ENCODE data around the gene SMG6.

The SMG6 gene

GRCh38 chr17:2125013-2125535, 178.5 kb downstream of the SMG6 start:
- H3K4me1 ChIP-seq (ENCODE audit: control insufficient read depth, insufficient read depth, low read length), result peaks cover 19% of the 10 kb centered on the region
- H3K9me3 ChIP-seq (ENCODE audit: control insufficient read depth in 2 of 2, low read length in 2 of 2), result no peaks in the 10 kb centered on the region
- peaks cover 0 to 7% of the 10 kb centered on the region in 2 donors for H3K36me3 ChIP-seq (ENCODE audit: control insufficient read depth in 2 of 2, insufficient read depth in 2 of 2, low read length in 2 of 2)
- no peak overlapping the region for H3K9ac ChIP-seq (ENCODE audit: low read length in 2 of 2)
- H3K4me3 ChIP-seq (ENCODE audit: low read length in 2 of 2), result no peak overlapping the region
- no peak overlapping the region for H3K27ac ChIP-seq (ENCODE audit: low read length)
- no peaks in the 10 kb centered on the region for H3K27me3 ChIP-seq (ENCODE audit: control insufficient read depth in 1 of 2, insufficient read depth in 2 of 2, low read length in 2 of 2)

- Histone ChIP-seq H3K36me3 (ENCODE audit: control insufficient read depth in 2 of 2, insufficient read depth in 2 of 2, low read length in 2 of 2) (peaks cover 0 to 7% of the 10 kb centered on the region in 2 donors), H3K4me1 (ENCODE audit: control insufficient read depth, insufficient read depth, low read length) (peaks cover 19% of the 10 kb centered on the region), H3K4me3 (ENCODE audit: low read length in 2 of 2) (no peak overlapping the region), H3K27me3 (ENCODE audit: control insufficient read depth in 1 of 2, insufficient read depth in 2 of 2, low read length in 2 of 2) (no peaks in the 10 kb centered on the region), H3K9ac (ENCODE audit: low read length in 2 of 2) (no peak overlapping the region), H3K9me3 (ENCODE audit: control insufficient read depth in 2 of 2, low read length in 2 of 2) (no peaks in the 10 kb centered on the region), H3K27ac (ENCODE audit: low read length) (peak overlapping the region; percentile 55)
Observed at GRCh38 chr17:2124391-2124790, 179.2 kb downstream of the SMG6 start.

GRCh38 chr17:2123375-2124251, 180.0 kb downstream of the SMG6 start:
- peaks cover 0 to 7% of the 10 kb centered on the region in 2 donors for H3K36me3 ChIP-seq (ENCODE audit: control insufficient read depth in 2 of 2, insufficient read depth in 2 of 2, low read length in 2 of 2)
- no peaks in the 10 kb centered on the region for H3K9me3 ChIP-seq (ENCODE audit: control insufficient read depth in 2 of 2, low read length in 2 of 2)
- H3K9ac ChIP-seq (ENCODE audit: low read length in 2 of 2), result no peak overlapping the region
- H3K4me1 ChIP-seq (ENCODE audit: control insufficient read depth, insufficient read depth, low read length), result peaks cover 19% of the 10 kb centered on the region
- peak overlapping the region; percentile 55 for H3K27ac ChIP-seq (ENCODE audit: low read length)
- H3K27me3 ChIP-seq (ENCODE audit: control insufficient read depth in 1 of 2, insufficient read depth in 2 of 2, low read length in 2 of 2), result no peaks in the 10 kb centered on the region
- H3K4me3 ChIP-seq (ENCODE audit: low read length in 2 of 2), result no peak overlapping the region

GRCh38 chr17:2122641-2123302, 180.8 kb downstream of the SMG6 start:
- Histone ChIP-seq H3K27me3 (ENCODE audit: control insufficient read depth in 1 of 2, insufficient read depth in 2 of 2, low read length in 2 of 2) (no peaks in the 10 kb centered on the region), H3K4me1 (ENCODE audit: control insufficient read depth, insufficient read depth, low read length) (peaks cover 19% of the 10 kb centered on the region), H3K36me3 (ENCODE audit: control insufficient read depth in 2 of 2, insufficient read depth in 2 of 2, low read length in 2 of 2) (peaks cover 0 to 5% of the 10 kb centered on the region in 2 donors), H3K4me3 (ENCODE audit: low read length in 2 of 2) (no peak overlapping the region), H3K9me3 (ENCODE audit: control insufficient read depth in 2 of 2, low read length in 2 of 2) (no peaks in the 10 kb centered on the region), H3K9ac (ENCODE audit: low read length in 2 of 2) (peak overlapping the region in 1 of 2 donors; percentile 13), H3K27ac (ENCODE audit: low read length) (peak overlapping the region; percentile 55)

GRCh38 chr17:2120586-2121335, 182.8 kb downstream of the SMG6 start:
- no peak overlapping the region for H3K9ac ChIP-seq (ENCODE audit: low read length in 2 of 2)
- H3K36me3 ChIP-seq (ENCODE audit: control insufficient read depth in 2 of 2, insufficient read depth in 2 of 2, low read length in 2 of 2), result no peaks in the 10 kb centered on the region
- no peaks in the 10 kb centered on the region for H3K9me3 ChIP-seq (ENCODE audit: control insufficient read depth in 2 of 2, low read length in 2 of 2)
- no peak overlapping the region for H3K4me3 ChIP-seq (ENCODE audit: low read length in 2 of 2)
- H3K27ac ChIP-seq (ENCODE audit: low read length), result no peak overlapping the region
- H3K4me1 ChIP-seq (ENCODE audit: control insufficient read depth, insufficient read depth, low read length), result peaks cover 19% of the 10 kb centered on the region
- no peaks in the 10 kb centered on the region for H3K27me3 ChIP-seq (ENCODE audit: control insufficient read depth in 1 of 2, insufficient read depth in 2 of 2, low read length in 2 of 2)

GRCh38 chr17:2113279-2113622, 190.3 kb downstream of the SMG6 start:
- no peak overlapping the region for H3K27ac ChIP-seq (ENCODE audit: low read length)
- no peaks in the 10 kb centered on the region for H3K4me1 ChIP-seq (ENCODE audit: control insufficient read depth, insufficient read depth, low read length)
- H3K4me3 ChIP-seq (ENCODE audit: low read length in 2 of 2), result no peak overlapping the region
- H3K9me3 ChIP-seq (ENCODE audit: control insufficient read depth in 2 of 2, low read length in 2 of 2), result no peaks in the 10 kb centered on the region
- no peaks in the 10 kb centered on the region for H3K36me3 ChIP-seq (ENCODE audit: control insufficient read depth in 2 of 2, insufficient read depth in 2 of 2, low read length in 2 of 2)
- H3K27me3 ChIP-seq (ENCODE audit: control insufficient read depth in 1 of 2, insufficient read depth in 2 of 2, low read length in 2 of 2), result no peaks in the 10 kb centered on the region
- no peak overlapping the region for H3K9ac ChIP-seq (ENCODE audit: low read length in 2 of 2)

GRCh38 chr17:2111691-2112090, 191.9 kb downstream of the SMG6 start:
- Histone ChIP-seq H3K36me3 (ENCODE audit: control insufficient read depth in 2 of 2, insufficient read depth in 2 of 2, low read length in 2 of 2) (no peaks in the 10 kb centered on the region), H3K4me3 (ENCODE audit: low read length in 2 of 2) (no peak overlapping the region), H3K4me1 (ENCODE audit: control insufficient read depth, insufficient read depth, low read length) (peaks cover 10% of the 10 kb centered on the region), H3K9ac (ENCODE audit: low read length in 2 of 2) (no peak overlapping the region), H3K27me3 (ENCODE audit: control insufficient read depth in 1 of 2, insufficient read depth in 2 of 2, low read length in 2 of 2) (no peaks in the 10 kb centered on the region), H3K9me3 (ENCODE audit: control insufficient read depth in 2 of 2, low read length in 2 of 2) (no peaks in the 10 kb centered on the region), H3K27ac (ENCODE audit: low read length) (no peak overlapping the region)

GRCh38 chr17:2110436-2110835, 193.1 kb downstream of the SMG6 start:
- Histone ChIP-seq H3K9me3 (ENCODE audit: control insufficient read depth in 2 of 2, low read length in 2 of 2) (no peaks in the 10 kb centered on the region), H3K27ac (ENCODE audit: low read length) (no peak overlapping the region), H3K27me3 (ENCODE audit: control insufficient read depth in 1 of 2, insufficient read depth in 2 of 2, low read length in 2 of 2) (no peaks in the 10 kb centered on the region), H3K36me3 (ENCODE audit: control insufficient read depth in 2 of 2, insufficient read depth in 2 of 2, low read length in 2 of 2) (no peaks in the 10 kb centered on the region), H3K9ac (ENCODE audit: low read length in 2 of 2) (no peak overlapping the region), H3K4me1 (ENCODE audit: control insufficient read depth, insufficient read depth, low read length) (peaks cover 12% of the 10 kb centered on the region), H3K4me3 (ENCODE audit: low read length in 2 of 2) (no peak overlapping the region)

GRCh38 chr17:2108170-2108569, 195.4 kb downstream of the SMG6 start:
- Histone ChIP-seq H3K4me3 (ENCODE audit: low read length in 2 of 2) (no peak overlapping the region), H3K36me3 (ENCODE audit: control insufficient read depth in 2 of 2, insufficient read depth in 2 of 2, low read length in 2 of 2) (no peaks in the 10 kb centered on the region), H3K9ac (ENCODE audit: low read length in 2 of 2) (no peak overlapping the region), H3K4me1 (ENCODE audit: control insufficient read depth, insufficient read depth, low read length) (peaks cover 14% of the 10 kb centered on the region), H3K27ac (ENCODE audit: low read length) (no peak overlapping the region), H3K9me3 (ENCODE audit: control insufficient read depth in 2 of 2, low read length in 2 of 2) (no peaks in the 10 kb centered on the region), H3K27me3 (ENCODE audit: control insufficient read depth in 1 of 2, insufficient read depth in 2 of 2, low read length in 2 of 2) (no peaks in the 10 kb centered on the region)

- Histone ChIP-seq H3K9ac (ENCODE audit: low read length in 2 of 2) (no peak overlapping the region), H3K36me3 (ENCODE audit: control insufficient read depth in 2 of 2, insufficient read depth in 2 of 2, low read length in 2 of 2) (no peaks in the 10 kb centered on the region), H3K9me3 (ENCODE audit: control insufficient read depth in 2 of 2, low read length in 2 of 2) (no peaks in the 10 kb centered on the region), H3K4me1 (ENCODE audit: control insufficient read depth, insufficient read depth, low read length) (peaks cover 17% of the 10 kb centered on the region), H3K4me3 (ENCODE audit: low read length in 2 of 2) (no peak overlapping the region), H3K27me3 (ENCODE audit: control insufficient read depth in 1 of 2, insufficient read depth in 2 of 2, low read length in 2 of 2) (no peaks in the 10 kb centered on the region), H3K27ac (ENCODE audit: low read length) (peak overlapping the region; percentile 53)
Observed at GRCh38 chr17:2107506-2107905, 196.1 kb downstream of the SMG6 start.
